Measurements from ENCODE around the gene PTPN23. TPM values are rescaled to one million over a fixed set of nuclear protein-coding genes. Genes with fewer than 3 reads are reported as not detected.

PTPN23 gene
- total and polyA plus RNA-seq, 2 of the 13 experiments (the other 11 are each of a cell fraction or from before 2014, with no cell fraction given), result 2.3 to 3.7 TPM

DNA sequence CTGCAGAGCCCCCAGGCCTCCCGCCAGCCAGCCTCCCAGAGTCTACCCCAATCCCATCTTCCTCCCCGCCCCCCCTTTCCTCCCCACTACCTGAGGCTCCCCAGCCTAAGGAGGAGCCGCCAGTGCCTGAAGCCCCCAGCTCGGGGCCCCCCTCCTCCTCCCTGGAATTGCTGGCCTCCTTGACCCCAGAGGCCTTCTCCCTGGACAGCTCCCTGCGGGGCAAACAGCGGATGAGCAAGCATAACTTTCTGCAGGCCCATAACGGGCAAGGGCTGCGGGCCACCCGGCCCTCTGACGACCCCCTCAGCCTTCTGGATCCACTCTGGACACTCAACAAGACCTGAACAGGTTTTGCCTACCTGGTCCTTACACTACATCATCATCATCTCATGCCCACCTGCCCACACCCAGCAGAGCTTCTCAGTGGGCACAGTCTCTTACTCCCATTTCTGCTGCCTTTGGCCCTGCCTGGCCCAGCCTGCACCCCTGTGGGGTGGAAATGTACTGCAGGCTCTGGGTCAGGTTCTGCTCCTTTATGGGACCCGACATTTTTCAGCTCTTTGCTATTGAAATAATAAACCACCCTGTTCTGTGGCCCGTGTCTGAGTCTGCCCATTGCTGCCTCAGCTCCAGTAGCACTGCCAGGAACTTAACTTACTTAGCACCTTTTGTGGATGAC lies 32.2 kb downstream of the PTPN23 start (continued):
- TF ChIP-seq, protein P1, sequence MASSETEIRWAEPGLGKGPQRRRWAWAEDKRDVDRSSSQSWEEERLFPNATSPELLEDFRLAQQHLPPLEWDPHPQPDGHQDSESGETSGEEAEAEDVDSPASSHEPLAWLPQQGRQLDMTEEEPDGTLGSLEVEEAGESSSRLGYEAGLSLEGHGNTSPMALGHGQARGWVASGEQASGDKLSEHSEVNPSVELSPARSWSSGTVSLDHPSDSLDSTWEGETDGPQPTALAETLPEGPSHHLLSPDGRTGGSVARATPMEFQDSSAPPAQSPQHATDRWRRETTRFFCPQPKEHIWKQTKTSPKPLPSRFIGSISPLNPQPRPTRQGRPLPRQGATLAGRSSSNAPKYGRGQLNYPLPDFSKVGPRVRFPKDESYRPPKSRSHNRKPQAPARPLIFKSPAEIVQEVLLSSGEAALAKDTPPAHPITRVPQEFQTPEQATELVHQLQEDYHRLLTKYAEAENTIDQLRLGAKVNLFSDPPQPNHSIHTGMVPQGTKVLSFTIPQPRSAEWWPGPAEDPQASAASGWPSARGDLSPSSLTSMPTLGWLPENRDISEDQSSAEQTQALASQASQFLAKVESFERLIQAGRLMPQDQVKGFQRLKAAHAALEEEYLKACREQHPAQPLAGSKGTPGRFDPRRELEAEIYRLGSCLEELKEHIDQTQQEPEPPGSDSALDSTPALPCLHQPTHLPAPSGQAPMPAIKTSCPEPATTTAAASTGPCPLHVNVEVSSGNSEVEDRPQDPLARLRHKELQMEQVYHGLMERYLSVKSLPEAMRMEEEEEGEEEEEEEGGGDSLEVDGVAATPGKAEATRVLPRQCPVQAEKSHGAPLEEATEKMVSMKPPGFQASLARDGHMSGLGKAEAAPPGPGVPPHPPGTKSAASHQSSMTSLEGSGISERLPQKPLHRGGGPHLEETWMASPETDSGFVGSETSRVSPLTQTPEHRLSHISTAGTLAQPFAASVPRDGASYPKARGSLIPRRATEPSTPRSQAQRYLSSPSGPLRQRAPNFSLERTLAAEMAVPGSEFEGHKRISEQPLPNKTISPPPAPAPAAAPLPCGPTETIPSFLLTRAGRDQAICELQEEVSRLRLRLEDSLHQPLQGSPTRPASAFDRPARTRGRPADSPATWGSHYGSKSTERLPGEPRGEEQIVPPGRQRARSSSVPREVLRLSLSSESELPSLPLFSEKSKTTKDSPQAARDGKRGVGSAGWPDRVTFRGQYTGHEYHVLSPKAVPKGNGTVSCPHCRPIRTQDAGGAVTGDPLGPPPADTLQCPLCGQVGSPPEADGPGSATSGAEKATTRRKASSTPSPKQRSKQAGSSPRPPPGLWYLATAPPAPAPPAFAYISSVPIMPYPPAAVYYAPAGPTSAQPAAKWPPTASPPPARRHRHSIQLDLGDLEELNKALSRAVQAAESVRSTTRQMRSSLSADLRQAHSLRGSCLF (CRISPR knock-in tag; IDR thresholded peaks at IDR 0.05; ENCODE audit: borderline replicate concordance), result no peak
- no peak for TF ChIP-seq NFE2L2 (IDR thresholded peaks at IDR 0.05; ENCODE audit: low read length)
- no peak for TF ChIP-seq TBL1XR1 (IDR thresholded peaks at IDR 0.05; ENCODE audit: borderline replicate concordance, low read length, partially characterized antibody)
- TF ChIP-seq, protein P2, sequence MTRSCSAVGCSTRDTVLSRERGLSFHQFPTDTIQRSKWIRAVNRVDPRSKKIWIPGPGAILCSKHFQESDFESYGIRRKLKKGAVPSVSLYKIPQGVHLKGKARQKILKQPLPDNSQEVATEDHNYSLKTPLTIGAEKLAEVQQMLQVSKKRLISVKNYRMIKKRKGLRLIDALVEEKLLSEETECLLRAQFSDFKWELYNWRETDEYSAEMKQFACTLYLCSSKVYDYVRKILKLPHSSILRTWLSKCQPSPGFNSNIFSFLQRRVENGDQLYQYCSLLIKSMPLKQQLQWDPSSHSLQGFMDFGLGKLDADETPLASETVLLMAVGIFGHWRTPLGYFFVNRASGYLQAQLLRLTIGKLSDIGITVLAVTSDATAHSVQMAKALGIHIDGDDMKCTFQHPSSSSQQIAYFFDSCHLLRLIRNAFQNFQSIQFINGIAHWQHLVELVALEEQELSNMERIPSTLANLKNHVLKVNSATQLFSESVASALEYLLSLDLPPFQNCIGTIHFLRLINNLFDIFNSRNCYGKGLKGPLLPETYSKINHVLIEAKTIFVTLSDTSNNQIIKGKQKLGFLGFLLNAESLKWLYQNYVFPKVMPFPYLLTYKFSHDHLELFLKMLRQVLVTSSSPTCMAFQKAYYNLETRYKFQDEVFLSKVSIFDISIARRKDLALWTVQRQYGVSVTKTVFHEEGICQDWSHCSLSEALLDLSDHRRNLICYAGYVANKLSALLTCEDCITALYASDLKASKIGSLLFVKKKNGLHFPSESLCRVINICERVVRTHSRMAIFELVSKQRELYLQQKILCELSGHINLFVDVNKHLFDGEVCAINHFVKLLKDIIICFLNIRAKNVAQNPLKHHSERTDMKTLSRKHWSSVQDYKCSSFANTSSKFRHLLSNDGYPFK (CRISPR knock-in tag; IDR thresholded peaks at IDR 0.05; ENCODE audit: borderline replicate concordance), result no peak
- TF ChIP-seq SALL1 (CRISPR knock-in tag; IDR thresholded peaks at IDR 0.05), result 0 out of 2 replicates have a peak, but pooled peaks have one; percentile 11
- no peak for TF ChIP-seq ZSCAN25 (CRISPR knock-in tag; IDR thresholded peaks at IDR 0.05)
- TF ChIP-seq ZMYM2 (CRISPR knock-in tag; IDR thresholded peaks at IDR 0.05), result no peak
- no peak for TF ChIP-seq SIX1 (CRISPR knock-in tag; IDR thresholded peaks at IDR 0.05; ENCODE audit: borderline replicate concordance)
- no peak for TF ChIP-seq HNRNPK (IDR thresholded peaks at IDR 0.05; ENCODE audit: low read depth, low read length, poor library complexity, severe bottlenecking)

Data from HepG2 (cell line).